ENCODE results near the gene JAKMIP1.
A peak's percentile ranks its signal among the peaks of the same experiment; 100 is the strongest.

JAKMIP1 gene

GRCh38 chr4:6199422-6199921 is 877 bp downstream of the JAKMIP1 start:
- peak; percentile 34 for DNase-seq

GRCh38 chr4:6198768-6199421 is 1.5 kb downstream of the JAKMIP1 start:
- DNase-seq, result peak; percentile 15

GRCh38 chr4:6198278-6198677 is 2.1 kb downstream of the JAKMIP1 start:
- DNase-seq, result no peak

- no peak for DNase-seq
Measured at GRCh38 chr4:6197433-6198174, 2.7 kb downstream of the JAKMIP1 start.

- no peak for DNase-seq
Measured at GRCh38 chr4:6196871-6197270, 3.5 kb downstream of the JAKMIP1 start.

- DNase-seq, result no peak
Measured at GRCh38 chr4:6196324-6196723, 4.0 kb downstream of the JAKMIP1 start.

- no peak for DNase-seq
Measured at GRCh38 chr4:6195602-6196319, 4.6 kb downstream of the JAKMIP1 start.

GRCh38 chr4:6194458-6195195 is 5.7 kb downstream of the JAKMIP1 start:
- no peak for DNase-seq

- no peak for DNase-seq
Measured at GRCh38 chr4:6193399-6193798, 7.0 kb downstream of the JAKMIP1 start.

- DNase-seq, result no peak
Measured at GRCh38 chr4:6192245-6192644, 8.1 kb downstream of the JAKMIP1 start.

GRCh38 chr4:6191448-6192130 is 8.8 kb downstream of the JAKMIP1 start:
- no peak for DNase-seq

GRCh38 chr4:6190486-6190885 is 9.9 kb downstream of the JAKMIP1 start:
- no peak for DNase-seq

GRCh38 chr4:6189511-6189910 is 10.8 kb downstream of the JAKMIP1 start:
- no peak for DNase-seq

GRCh38 chr4:6188687-6189305 is 11.6 kb downstream of the JAKMIP1 start:
- DNase-seq, result no peak

GRCh38 chr4:6184169-6184568 is 16.2 kb downstream of the JAKMIP1 start:
- DNase-seq, result no peak

GRCh38 chr4:6183740-6184139 is 16.6 kb downstream of the JAKMIP1 start:
- DNase-seq, result no peak

- no peak for DNase-seq
Measured at GRCh38 chr4:6182376-6183280, 17.7 kb downstream of the JAKMIP1 start.

GRCh38 chr4:6180841-6181631 is 19.3 kb downstream of the JAKMIP1 start:
- peak; percentile 31 for DNase-seq

- no peak for DNase-seq
Measured at GRCh38 chr4:6179362-6179761, 21.0 kb downstream of the JAKMIP1 start.

- DNase-seq, result no peak
Measured at GRCh38 chr4:6178757-6179156, 21.6 kb downstream of the JAKMIP1 start.
